CD4-positive, alpha-beta memory T cell (primary cell): Measurements from ENCODE around the gene ZPR1. TPM values are rescaled to one million over a fixed set of nuclear protein-coding genes. Genes with fewer than 3 reads are reported as not detected.
A peak's percentile ranks its signal among the peaks of the same experiment; 100 is the strongest.
"Not testable (repeated sequence)": the region's sequence is repeated elsewhere in the genome, so short reads cannot be mapped to it uniquely, and the experiment has no call there.

ENCODE experiments used
- CTCF ChIA-PET: fragments of 350-600 bp; sonication (Branson Sonifier 250); formaldehyde crosslinking; loops from one replicate; lab custom pipeline; 2021; ENCODE audit warnings: inconsistent platforms; ENCODE audit not compliant: partially characterized antibody; lab: Charles Lee
- POLR2A ChIA-PET: fragments of 350-600 bp; sonication (Branson Sonifier 250); formaldehyde crosslinking; loops from one replicate; lab custom pipeline; 2021; ENCODE audit not compliant: partially characterized antibody; lab: Charles Lee
- DNase-seq, 5 donors: peaks; one replicate each; pipeline versions ENCODE4 v3.0.0 to v3.0.0-alpha.2; 2020 to 2022; ENCODE audit warnings: mixed read lengths in 1 of 5
- H3K27ac ChIP-seq: one replicate; pipeline ENCODE4 v1.7.0; 2013; ENCODE audit warnings: low read depth, low read length
- H3K27me3 ChIP-seq: 2 replicates; pipeline ENCODE4 v1.7.0; 2013; ENCODE audit warnings: mild to moderate bottlenecking, low read length, moderate library complexity; ENCODE audit not compliant: insufficient read depth
- H3K36me3 ChIP-seq: 2 replicates; pipeline ENCODE4 v1.7.0; 2013; ENCODE audit warnings: mild to moderate bottlenecking, low read length, moderate library complexity; ENCODE audit not compliant: insufficient read depth
- H3K4me1 ChIP-seq: 2 replicates; pipeline ENCODE4 v1.7.0; 2013; ENCODE audit warnings: mild to moderate bottlenecking, low read length, moderate library complexity; ENCODE audit not compliant: insufficient read depth
- H3K4me3 ChIP-seq, 2 donors: one replicate each; pipeline ENCODE4 v1.7.0; 2013; ENCODE audit warnings: low read length in 2 of 2, mild to moderate bottlenecking in 1 of 2
- H3K9me3 ChIP-seq, 2 donors: one replicate each; pipeline ENCODE4 v1.7.0; 2013; ENCODE audit warnings: low read length in 2 of 2, control low read depth in 1 of 2; ENCODE audit not compliant: control insufficient read depth in 1 of 2
- H3K27ac Mint-ChIP-seq, 7 donors: one replicate each; pipeline ENCODE4 v1.8.0; 2020 to 2021; ENCODE audit warnings: mixed read lengths in 7 of 7, mild to moderate bottlenecking in 6 of 7, inconsistent platforms in 3 of 7, moderate library complexity in 3 of 7
- H3K27me3 Mint-ChIP-seq, 2 donors: one replicate each; pipeline ENCODE4 v1.8.0; 2020 to 2021; ENCODE audit warnings: mixed read lengths in 2 of 2
- H3K36me3 Mint-ChIP-seq, 2 donors: one replicate each; pipeline ENCODE4 v1.8.0; 2020 to 2021; ENCODE audit warnings: mixed read lengths in 2 of 2, inconsistent platforms in 1 of 2, mild to moderate bottlenecking in 1 of 2
- H3K4me1 Mint-ChIP-seq, 4 donors: one replicate each; pipeline ENCODE4 v1.8.0; 2020 to 2021; ENCODE audit warnings: mixed read lengths in 4 of 4, mild to moderate bottlenecking in 1 of 4
- H3K4me3 Mint-ChIP-seq, 8 donors: one replicate each; pipeline ENCODE4 v1.8.0; 2020 to 2021; ENCODE audit warnings: mixed read lengths in 8 of 8, mild to moderate bottlenecking in 7 of 8, moderate library complexity in 6 of 8, inconsistent platforms in 3 of 8
- H3K9me3 Mint-ChIP-seq, 8 donors: one replicate each; pipeline ENCODE4 v1.8.0; 2020 to 2021; ENCODE audit warnings: mixed read lengths in 8 of 8, mild to moderate bottlenecking in 5 of 8, inconsistent platforms in 3 of 8, moderate library complexity in 1 of 8
- intact Hi-C: fragments of 100-400 bp; cut with micrococcal nuclease; formaldehyde crosslinking; loops from one replicate; pipeline ENCODE4 v1.15.1; 2023
- polyA plus RNA-seq, 2 donors: library from polyadenylated mRNA; unstranded; fragments of 300-500 nt; fragmentation: Illumina TruSeq; gene quantifications; one replicate each; pipeline ENCODE4 v1.2.3, GENCODE V29; 2021
- total RNA-seq, 2 experiments: library from RNA; stranded (reverse); gene quantifications; one replicate each; pipeline ENCODE4 v1.2.3, GENCODE V29; 2021

ZPR1 gene
- total and polyA plus RNA-seq, 4 experiments from 2014 or later: 45.8 to 73.4 (median 53.8) TPM

- H3K27me3 Mint-ChIP-seq, H3K4me3 ChIP-seq, H3K4me3 Mint-ChIP-seq, H3K27ac Mint-ChIP-seq, POLR2A ChIA-PET, H3K27me3 ChIP-seq, DNase-seq, intact Hi-C loops, H3K9me3 ChIP-seq, H3K9me3 Mint-ChIP-seq, H3K4me1 Mint-ChIP-seq, H3K27ac ChIP-seq, H3K4me1 ChIP-seq: not testable (repeated sequence)
- H3K36me3 ChIP-seq: peaks cover 59% of the 10 kb centered on the region
- CTCF ChIA-PET: interaction anchor here (3.9 kb wide), 1 partner anchor 13 kb away, joined by 19 read pairs; no protein-coding TSS in a partner anchor
- peaks cover 54 to 65% of the 10 kb centered on the region in 2 donors for H3K36me3 Mint-ChIP-seq
These were observed 31.8 kb downstream of the ZPR1 start for GRCh38 chr11:116756044-116756443.

DNA sequence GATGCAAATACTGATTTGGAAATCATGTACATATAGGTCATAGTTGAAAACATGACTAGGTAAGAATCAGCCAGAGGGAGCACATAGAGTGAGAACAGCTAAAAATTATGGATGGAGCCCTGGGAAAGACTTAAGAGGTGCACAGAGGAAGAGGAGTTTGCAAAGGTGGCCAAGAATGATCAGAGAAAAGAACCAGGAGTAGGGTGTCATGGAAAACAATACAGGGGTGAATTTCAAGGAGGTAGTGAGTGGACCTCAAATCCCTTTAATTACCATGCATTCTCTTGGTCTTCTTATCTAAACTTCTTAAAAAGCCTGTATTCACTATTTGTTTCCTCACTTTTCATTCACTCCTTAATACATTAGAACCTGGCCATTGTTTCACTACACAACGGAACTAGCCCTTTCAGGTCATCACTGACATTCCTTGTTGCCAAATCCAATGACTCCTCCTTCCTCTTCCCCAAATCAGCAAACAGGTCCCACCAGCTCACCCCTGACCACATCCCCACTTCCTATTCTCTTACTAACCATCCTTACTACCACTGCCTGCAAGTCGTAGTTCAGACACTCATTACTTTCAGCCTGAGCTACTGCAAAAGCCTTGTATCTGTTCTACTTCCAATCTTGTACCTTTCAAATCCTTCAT lies 37.6 kb downstream of the ZPR1 start:
- no peak for DNase-seq
- Histone ChIP-seq H3K4me1 (no peaks in the 10 kb centered on the region), H3K4me3 (no peak overlapping the region), H3K27me3 (no peaks in the 10 kb centered on the region), H3K36me3 (peaks cover 54% of the 10 kb centered on the region), H3K27ac (no peak overlapping the region), H3K9me3 (no peaks in the 10 kb centered on the region)
- Mint-ChIP-seq H3K27ac (no peak overlapping the region), H3K4me3 (no peak overlapping the region), H3K27me3 (no peaks in the 10 kb centered on the region), H3K4me1 (peaks cover 0 to 1% (median 0%) of the 10 kb centered on the region in 4 donors), H3K9me3 (no peaks in the 10 kb centered on the region), H3K36me3 (peaks cover 40 to 47% of the 10 kb centered on the region in 2 donors)
- ChIA-PET CTCF (interaction anchor here (2.0 to 2.6 kb wide), 2 partner anchors 9 to 15 kb away, joined by 6 read pairs; no protein-coding TSS in a partner anchor), POLR2A (interaction anchor here (1.1 kb wide), 1 partner anchor 103 kb away, joined by 3 read pairs; no protein-coding TSS in a partner anchor)
- intact Hi-C loops: no loop called here

DNA sequence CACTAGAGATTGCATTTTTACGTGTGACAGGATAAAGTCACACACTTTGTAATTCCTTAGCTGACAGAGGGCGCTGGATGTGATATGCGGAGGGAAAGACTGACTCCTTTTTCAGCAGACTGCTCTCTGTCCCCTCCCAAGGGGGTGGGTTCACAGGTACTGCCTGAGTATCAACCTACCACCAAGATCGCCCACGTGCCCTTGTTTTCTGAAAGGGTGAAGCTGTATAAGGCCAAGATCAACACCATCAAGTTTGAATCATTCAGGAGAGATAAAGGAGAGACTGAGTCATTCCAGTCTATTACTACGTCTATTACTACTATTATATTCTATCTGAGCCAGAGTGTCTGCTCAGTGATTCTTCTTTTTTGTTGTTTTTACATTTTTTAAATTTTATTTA lies 45.7 kb downstream of the ZPR1 start:
- Histone ChIP-seq H3K4me1 (no peaks in the 10 kb centered on the region), H3K9me3 (no peaks in the 10 kb centered on the region), H3K27me3 (no peaks in the 10 kb centered on the region), H3K4me3 (no peak overlapping the region), H3K36me3 (peaks cover 5% of the 10 kb centered on the region), H3K27ac (no peak overlapping the region)
- Mint-ChIP-seq H3K4me1 (no peaks in the 10 kb centered on the region), H3K27me3 (no peaks in the 10 kb centered on the region), H3K4me3 (no peak overlapping the region), H3K9me3 (no peaks in the 10 kb centered on the region), H3K36me3 (peaks cover 5 to 9% of the 10 kb centered on the region in 2 donors), H3K27ac (no peak overlapping the region)
- DNase-seq: no peak
- ChIA-PET CTCF (interaction anchor here (2.1 to 4.4 kb wide), 5 partner anchors 8 to 367 kb away, joined by 8 to 30 read pairs (median 10); no protein-coding TSS in a partner anchor), POLR2A (no interaction called here)
- intact Hi-C loops: no loop called here

DNA sequence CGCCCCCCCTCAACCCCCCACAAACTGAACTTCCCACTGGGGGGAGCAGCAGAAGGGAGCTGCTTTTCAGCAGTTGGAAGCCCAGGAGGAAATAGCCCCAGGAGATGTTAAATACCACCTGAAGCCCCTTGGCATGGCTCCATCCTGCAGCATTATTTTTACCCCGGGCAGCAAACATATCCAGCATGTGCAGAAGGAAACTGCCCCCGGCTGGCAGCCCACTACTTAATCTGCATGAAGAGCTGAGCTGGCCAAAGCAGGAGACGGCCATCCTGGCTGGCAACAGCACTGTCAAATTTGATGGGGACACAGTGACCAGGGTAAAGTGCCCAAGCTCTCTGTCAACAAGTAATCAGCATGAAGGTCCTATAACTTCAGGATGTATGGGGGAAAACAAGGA lies 47.1 kb downstream of the ZPR1 start:
- no peak overlapping the region for H3K27ac ChIP-seq
- no peak overlapping the region for H3K27ac Mint-ChIP-seq
- no peaks in the 10 kb centered on the region for H3K27me3 Mint-ChIP-seq
- H3K36me3 Mint-ChIP-seq: peaks cover 0 to 2% of the 10 kb centered on the region in 2 donors
- H3K4me3 Mint-ChIP-seq: no peak overlapping the region
- H3K4me1 Mint-ChIP-seq: no peaks in the 10 kb centered on the region
- H3K4me1 ChIP-seq: no peaks in the 10 kb centered on the region
- DNase-seq: no peak
- no peaks in the 10 kb centered on the region for H3K36me3 ChIP-seq
- no peaks in the 10 kb centered on the region for H3K9me3 Mint-ChIP-seq
- no peak overlapping the region for H3K4me3 ChIP-seq
- intact Hi-C loops: no loop called here
- H3K9me3 ChIP-seq: no peaks in the 10 kb centered on the region
- CTCF ChIA-PET: interaction anchor here (1.3 to 4.4 kb wide), 2 partner anchors 9 to 14 kb away, joined by 5 to 19 read pairs; no protein-coding TSS in a partner anchor
- H3K27me3 ChIP-seq: no peaks in the 10 kb centered on the region
- POLR2A ChIA-PET: no interaction called here

GRCh38 chr11:116738975-116739374 lies 48.8 kb downstream of the ZPR1 start:
- Mint-ChIP-seq H3K4me1 (no peaks in the 10 kb centered on the region), H3K4me3 (no peak overlapping the region), H3K27ac (peak overlapping the region in 1 of 7 donors; percentile 60), H3K9me3 (no peaks in the 10 kb centered on the region), H3K36me3 (no peaks in the 10 kb centered on the region), H3K27me3 (no peaks in the 10 kb centered on the region)
- H3K27ac ChIP-seq: no peak overlapping the region
- H3K4me1 ChIP-seq: no peaks in the 10 kb centered on the region
- ChIA-PET POLR2A (no interaction called here), CTCF (interaction anchor here (1.0 to 1.5 kb wide), 4 partner anchors 12 to 367 kb away, joined by 3 to 6 read pairs (median 4); partner anchors contain the start of gene APOA5)
- no peak overlapping the region for H3K4me3 ChIP-seq
- H3K27me3 ChIP-seq: no peaks in the 10 kb centered on the region
- no peak for DNase-seq
- intact Hi-C loops: no loop called here
- no peaks in the 10 kb centered on the region for H3K9me3 ChIP-seq
- H3K36me3 ChIP-seq: no peaks in the 10 kb centered on the region

GRCh38 chr11:116736763-116737162 lies 51.1 kb downstream of the ZPR1 start:
- Histone ChIP-seq H3K9me3 (no peaks in the 10 kb centered on the region), H3K36me3 (no peaks in the 10 kb centered on the region), H3K27me3 (no peaks in the 10 kb centered on the region), H3K4me3 (no peak overlapping the region), H3K4me1 (peaks cover 8% of the 10 kb centered on the region), H3K27ac (no peak overlapping the region)
- Mint-ChIP-seq H3K27ac (no peak overlapping the region), H3K4me3 (peak overlapping the region in 1 of 8 donors; percentile 5), H3K4me1 (peaks cover 4 to 9% (median 7%) of the 10 kb centered on the region in 4 donors), H3K27me3 (no peaks in the 10 kb centered on the region), H3K9me3 (no peaks in the 10 kb centered on the region), H3K36me3 (no peaks in the 10 kb centered on the region)
- intact Hi-C loops: no loop called here
- no peak for DNase-seq
- POLR2A ChIA-PET: no interaction called here
- CTCF ChIA-PET: interaction anchor here (1.2 to 6.1 kb wide), 2 partner anchors 6 to 10 kb away, joined by 3 to 30 read pairs; no protein-coding TSS in a partner anchor

DNA sequence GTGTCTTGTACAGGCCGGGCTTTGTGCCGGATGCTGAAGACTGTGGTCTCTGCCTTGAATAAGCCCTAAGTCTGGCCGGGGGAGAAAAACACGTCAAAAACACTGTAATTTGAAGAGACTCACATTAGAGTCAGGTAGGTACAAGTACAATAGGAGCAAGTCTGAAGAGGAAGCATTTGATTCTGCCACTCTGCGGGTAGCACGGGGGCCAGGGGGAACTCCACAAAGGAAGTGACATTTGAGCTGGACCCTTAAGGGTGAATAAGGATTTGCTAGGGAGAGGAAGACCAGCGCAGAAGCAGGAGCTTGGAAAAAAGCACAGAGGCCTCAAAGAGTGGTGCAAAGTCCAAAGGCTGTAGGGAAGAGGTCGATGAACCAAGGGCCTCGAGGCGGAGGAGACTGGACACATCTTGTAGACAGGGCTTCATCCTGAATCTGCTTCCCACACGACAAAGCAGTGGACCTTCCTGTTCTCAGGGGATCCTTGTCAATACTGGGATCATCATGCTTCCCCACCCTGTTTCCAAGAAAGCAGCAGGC lies 53.8 kb downstream of the ZPR1 start:
- H3K4me3 Mint-ChIP-seq: no peak overlapping the region
- H3K9me3 Mint-ChIP-seq: no peaks in the 10 kb centered on the region
- H3K4me3 ChIP-seq: no peak overlapping the region
- H3K36me3 Mint-ChIP-seq: no peaks in the 10 kb centered on the region
- DNase-seq: no peak
- ChIA-PET POLR2A (no interaction called here), CTCF (interaction anchor here (1.1 to 6.1 kb wide), 7 partner anchors 9 to 372 kb away, joined by 3 to 51 read pairs (median 14); partner anchors contain the start of gene APOA1)
- peaks cover 8% of the 10 kb centered on the region for H3K4me1 ChIP-seq
- intact Hi-C loops: no loop called here
- no peaks in the 10 kb centered on the region for H3K27me3 ChIP-seq
- no peak overlapping the region for H3K27ac ChIP-seq
- no peak overlapping the region for H3K27ac Mint-ChIP-seq
- H3K9me3 ChIP-seq: no peaks in the 10 kb centered on the region
- no peaks in the 10 kb centered on the region for H3K36me3 ChIP-seq
- peaks cover 4 to 9% (median 7%) of the 10 kb centered on the region in 4 donors for H3K4me1 Mint-ChIP-seq
- H3K27me3 Mint-ChIP-seq: peaks cover 0 to 2% of the 10 kb centered on the region in 2 donors
